Breast epithelium (tissue), 4 donors: ENCODE data around the gene CEP78. TPM values are rescaled to one million over a fixed set of nuclear protein-coding genes. Genes with fewer than 3 reads are reported as not detected.

Source experiments
- DNase-seq, 2 donors: peaks; one replicate each; pipeline ENCODE4 v3.0.0-alpha.2; 2019; ENCODE audit warnings: low spot score in 2 of 2
- H3K27ac ChIP-seq, 2 donors: fragments of 200-600 bp; sonication (generic) in 1 of 2; one replicate each; pipeline ENCODE4 v1.5.1; 2016 to 2019; ENCODE audit warnings: mild to moderate bottlenecking in 1 of 2
- H3K27me3 ChIP-seq, 2 donors: fragments of 200-600 bp; sonication (generic) in 1 of 2; one replicate each; pipeline versions ENCODE4 v1.5.1 to v1.6.0; 2017 to 2019; ENCODE audit warnings: control low read depth in 1 of 2, mild to moderate bottlenecking in 1 of 2
- H3K36me3 ChIP-seq: fragments of 200-600 bp; one replicate; pipeline ENCODE4 v1.5.1; 2019
- H3K4me1 ChIP-seq, 2 donors: fragments of 200-600 bp; sonication (generic); one replicate each; pipeline ENCODE4 v1.5.1; 2016 to 2019; ENCODE audit warnings: control low read depth in 1 of 2
- H3K4me3 ChIP-seq, 3 donors: fragments of 200-600 bp; sonication (generic); 1 replicate in 2 of 3; 2 replicates in 1 of 3; pipeline ENCODE4 v1.5.1; 2016 to 2019; ENCODE audit warnings: mild to moderate bottlenecking in 3 of 3, moderate library complexity in 2 of 3
- H3K9me3 ChIP-seq, 2 donors: fragments of 200-600 bp; sonication (generic) in 1 of 2; one replicate each; pipeline ENCODE4 v1.5.1; 2016 to 2019; ENCODE audit warnings: control low read depth in 1 of 2
- POLR2A ChIP-seq: fragments of 450-650 bp; IDR thresholded peaks from one replicate; pipeline ENCODE4 v1.6.1; 2016; ENCODE audit warnings: antibody characterized with exemption, mild to moderate bottlenecking, moderate library complexity
- POLR2AphosphoS5 ChIP-seq, 3 donors: sonication (generic); formaldehyde crosslinking; IDR thresholded peaks; one replicate each; pipeline ENCODE4 v1.6.1; 2017; ENCODE audit warnings: antibody characterized with exemption in 3 of 3
- intact Hi-C: fragments of 100-400 bp; cut with DNase I; formaldehyde crosslinking; loops from one replicate; pipeline ENCODE4 v1.15.1; 2023; ENCODE audit warnings: low total_unique reads
- total RNA-seq, 3 donors: library from RNA; depleted of rRNA; stranded (reverse); fragments of >200 nt; gene quantifications; one replicate each; pipeline ENCODE4 v1.1.0, GENCODE V29; 2016
- TF ChIP-seq, protein P1 (sequence below), 3 donors: fragments of 450-650 bp; IDR thresholded peaks; one replicate each; pipeline ENCODE4 v1.5.1; 2016 to 2017; ENCODE audit warnings: antibody characterized with exemption in 3 of 3, mild to moderate bottlenecking in 3 of 3, moderate library complexity in 3 of 3

The CEP78 gene, protein sequence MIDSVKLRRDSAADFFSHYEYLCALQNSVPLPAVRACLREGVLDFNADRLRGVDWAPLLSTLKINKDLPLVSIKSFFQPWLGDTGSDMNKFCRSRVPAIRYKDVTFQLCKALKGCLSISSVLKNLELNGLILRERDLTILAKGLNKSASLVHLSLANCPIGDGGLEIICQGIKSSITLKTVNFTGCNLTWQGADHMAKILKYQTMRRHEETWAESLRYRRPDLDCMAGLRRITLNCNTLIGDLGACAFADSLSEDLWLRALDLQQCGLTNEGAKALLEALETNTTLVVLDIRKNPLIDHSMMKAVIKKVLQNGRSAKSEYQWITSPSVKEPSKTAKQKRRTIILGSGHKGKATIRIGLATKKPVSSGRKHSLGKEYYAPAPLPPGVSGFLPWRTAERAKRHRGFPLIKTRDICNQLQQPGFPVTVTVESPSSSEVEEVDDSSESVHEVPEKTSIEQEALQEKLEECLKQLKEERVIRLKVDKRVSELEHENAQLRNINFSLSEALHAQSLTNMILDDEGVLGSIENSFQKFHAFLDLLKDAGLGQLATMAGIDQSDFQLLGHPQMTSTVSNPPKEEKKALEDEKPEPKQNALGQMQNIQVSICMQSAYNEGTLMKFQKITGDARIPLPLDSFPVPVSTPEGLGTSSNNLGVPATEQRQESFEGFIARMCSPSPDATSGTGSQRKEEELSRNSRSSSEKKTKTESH
- 10 to 100 TPM in 2 of 3 donors, 1 to 10 TPM in 1; 8.8 to 22.1 (median 16.4) TPM for total RNA-seq

DNA sequence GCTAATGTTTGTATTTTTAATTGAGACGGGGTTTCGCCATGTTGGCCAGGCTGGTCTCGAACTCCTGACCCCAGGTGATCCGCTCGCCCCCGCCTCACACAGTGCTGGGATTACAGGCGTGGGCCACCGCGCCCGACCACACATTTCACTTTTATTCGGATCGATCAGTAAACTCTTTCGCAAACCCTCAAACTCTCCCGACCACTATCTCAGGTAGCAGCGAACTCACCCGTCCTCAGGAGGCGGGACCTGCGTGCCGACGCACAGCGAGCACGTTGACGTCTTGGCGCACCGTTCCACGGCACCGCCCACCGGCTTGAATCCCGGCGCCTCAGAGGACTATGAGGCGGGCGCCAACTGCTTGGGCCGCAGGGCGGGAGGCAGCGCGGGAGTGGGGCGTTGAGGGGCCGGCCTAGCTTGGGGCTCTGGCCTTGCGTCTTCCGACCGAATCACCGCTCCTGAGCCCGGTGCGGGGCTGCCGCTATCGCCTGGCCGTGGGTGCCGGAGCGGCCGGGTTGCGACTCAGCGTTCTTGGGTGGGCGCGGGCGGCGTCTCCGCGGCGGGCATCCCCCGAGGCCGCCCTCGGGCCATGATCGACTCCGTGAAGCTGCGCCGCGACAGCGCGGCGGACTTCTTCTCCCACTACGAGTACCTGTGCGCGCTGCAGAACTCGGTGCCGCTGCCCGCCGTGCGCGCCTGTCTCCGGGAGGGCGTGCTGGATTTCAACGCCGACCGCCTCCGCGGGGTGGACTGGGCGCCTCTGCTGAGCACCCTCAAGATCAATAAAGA is at the start of gene CEP78:
TSS of gene CEP78 (plus strand) at position 314 of the 789 bp plus-strand sequence. CDS start at position 590, 276 bp downstream.
- Histone ChIP-seq H3K9me3 (no peaks in the 10 kb centered on the region), H3K27me3 (no peaks in the 10 kb centered on the region), H3K27ac (peak within 1 kb of the TSS; percentile 90 to 93), H3K36me3 (no peaks in the 10 kb centered on the region), H3K4me1 (no peaks in the 10 kb centered on the region), H3K4me3 (peak within 1 kb of the TSS; percentile 75 to 88 (median 82))
- DNase-seq, result peak; percentile 84 to 86
- peak; percentile 38 for TF ChIP-seq POLR2A
- peak; percentile 46 to 83 (median 71) for TF ChIP-seq POLR2AphosphoS5 (IDR thresholded peaks at IDR 0.05)
- TF ChIP-seq, protein P1, sequence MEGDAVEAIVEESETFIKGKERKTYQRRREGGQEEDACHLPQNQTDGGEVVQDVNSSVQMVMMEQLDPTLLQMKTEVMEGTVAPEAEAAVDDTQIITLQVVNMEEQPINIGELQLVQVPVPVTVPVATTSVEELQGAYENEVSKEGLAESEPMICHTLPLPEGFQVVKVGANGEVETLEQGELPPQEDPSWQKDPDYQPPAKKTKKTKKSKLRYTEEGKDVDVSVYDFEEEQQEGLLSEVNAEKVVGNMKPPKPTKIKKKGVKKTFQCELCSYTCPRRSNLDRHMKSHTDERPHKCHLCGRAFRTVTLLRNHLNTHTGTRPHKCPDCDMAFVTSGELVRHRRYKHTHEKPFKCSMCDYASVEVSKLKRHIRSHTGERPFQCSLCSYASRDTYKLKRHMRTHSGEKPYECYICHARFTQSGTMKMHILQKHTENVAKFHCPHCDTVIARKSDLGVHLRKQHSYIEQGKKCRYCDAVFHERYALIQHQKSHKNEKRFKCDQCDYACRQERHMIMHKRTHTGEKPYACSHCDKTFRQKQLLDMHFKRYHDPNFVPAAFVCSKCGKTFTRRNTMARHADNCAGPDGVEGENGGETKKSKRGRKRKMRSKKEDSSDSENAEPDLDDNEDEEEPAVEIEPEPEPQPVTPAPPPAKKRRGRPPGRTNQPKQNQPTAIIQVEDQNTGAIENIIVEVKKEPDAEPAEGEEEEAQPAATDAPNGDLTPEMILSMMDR (IDR thresholded peaks at IDR 0.05), result no peak
- intact Hi-C loops, result no loop called here

DNA sequence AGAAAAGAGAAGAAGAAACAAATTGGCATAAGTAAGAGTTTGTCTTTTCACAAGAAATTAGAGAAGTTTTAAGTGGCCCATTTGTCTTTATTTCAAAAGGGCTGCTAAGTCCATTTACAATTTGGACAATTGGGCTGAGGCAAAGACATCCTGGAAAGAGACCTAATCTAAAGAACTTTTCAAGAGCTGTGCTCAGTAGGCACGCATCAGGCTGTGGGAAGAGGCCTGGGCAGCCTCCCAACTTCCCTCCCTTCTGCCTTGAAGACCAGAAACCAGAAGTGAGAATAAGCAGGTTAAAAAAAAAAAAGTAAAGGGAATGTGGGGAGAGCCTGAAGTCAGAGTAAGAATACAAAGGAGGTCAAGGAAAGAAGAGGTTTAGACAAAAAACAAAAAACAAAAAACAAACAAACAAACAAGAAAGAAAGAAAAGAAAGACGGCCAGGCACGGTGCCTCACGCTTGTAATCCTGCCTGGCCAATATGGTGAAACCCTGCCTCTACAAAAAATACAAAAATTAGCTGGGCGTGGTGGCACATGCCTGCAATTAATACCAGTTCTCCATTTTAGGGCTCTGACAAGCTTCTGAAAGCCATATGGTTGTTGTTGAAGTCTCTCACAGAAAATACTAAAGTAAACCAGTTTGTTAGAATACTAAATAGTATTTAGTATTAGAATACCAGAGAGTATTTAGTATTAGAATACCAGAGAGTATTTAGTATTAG is 48.0 kb upstream of the CEP78 start:
- Histone ChIP-seq H3K27ac (no peak overlapping the region), H3K27me3 (no peaks in the 10 kb centered on the region), H3K4me1 (no peaks in the 10 kb centered on the region), H3K36me3 (no peaks in the 10 kb centered on the region), H3K9me3 (no peaks in the 10 kb centered on the region), H3K4me3 (no peak overlapping the region)
- TF ChIP-seq, protein P1 (IDR thresholded peaks at IDR 0.05), result no peak
- TF ChIP-seq POLR2AphosphoS5 (IDR thresholded peaks at IDR 0.05) (no peak), POLR2A (no peak)
- intact Hi-C loops, result no loop called here
- no peak for DNase-seq

DNA sequence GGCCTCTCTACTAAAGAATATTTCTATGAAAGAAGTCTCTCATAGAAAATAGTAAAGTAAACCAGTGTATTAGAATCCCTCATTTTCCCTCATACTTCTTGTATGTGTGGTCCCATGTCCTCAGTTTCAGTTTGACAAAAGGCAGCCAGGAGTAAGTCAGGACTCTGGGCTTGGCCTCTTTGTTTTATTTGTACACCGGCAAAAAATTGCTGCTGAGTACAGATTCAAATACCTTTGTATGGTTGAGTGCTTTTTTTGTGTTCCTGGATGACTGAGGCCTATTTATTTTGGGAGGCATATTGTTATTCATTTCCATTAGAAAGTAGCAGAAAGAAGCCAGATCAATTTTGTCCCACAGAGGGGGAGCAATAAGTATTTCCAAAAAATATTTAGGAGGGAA is 47.3 kb upstream of the CEP78 start:
- Histone ChIP-seq H3K27me3 (no peaks in the 10 kb centered on the region), H3K27ac (no peak overlapping the region), H3K36me3 (no peaks in the 10 kb centered on the region), H3K4me1 (no peaks in the 10 kb centered on the region), H3K9me3 (no peaks in the 10 kb centered on the region), H3K4me3 (no peak overlapping the region)
- intact Hi-C loops, result no loop called here
- no peak for TF ChIP-seq POLR2A
- no peak for TF ChIP-seq POLR2AphosphoS5 (IDR thresholded peaks at IDR 0.05)
- TF ChIP-seq, protein P1 (IDR thresholded peaks at IDR 0.05), result no peak
- no peak for DNase-seq

DNA sequence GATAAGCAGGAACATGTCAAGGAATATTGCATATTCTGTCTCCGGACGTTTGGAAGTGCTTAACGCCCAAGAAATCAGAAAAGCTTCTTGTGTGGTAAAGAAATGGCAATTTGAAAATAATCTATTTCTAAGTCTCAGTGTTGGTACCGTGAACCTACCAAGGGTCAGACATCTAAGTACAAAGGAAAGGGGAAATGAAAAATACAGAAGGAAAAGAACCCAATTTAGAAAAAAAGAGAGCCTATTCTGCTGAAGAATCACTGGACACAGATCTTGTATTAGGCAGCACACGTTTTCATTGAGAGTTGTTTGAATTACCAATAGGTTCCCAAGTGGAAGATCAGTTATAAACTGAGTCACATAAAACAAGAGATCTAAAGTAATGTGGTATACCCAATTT is 46.9 kb upstream of the CEP78 start:
- DNase-seq, result no peak
- Histone ChIP-seq H3K27me3 (no peaks in the 10 kb centered on the region), H3K27ac (no peak overlapping the region), H3K4me1 (no peaks in the 10 kb centered on the region), H3K36me3 (no peaks in the 10 kb centered on the region), H3K4me3 (no peak overlapping the region), H3K9me3 (no peaks in the 10 kb centered on the region)
- intact Hi-C loops, result no loop called here
- TF ChIP-seq POLR2AphosphoS5 (IDR thresholded peaks at IDR 0.05) (no peak), POLR2A (no peak)
- TF ChIP-seq, protein P1 (IDR thresholded peaks at IDR 0.05), result no peak
